HEK293T (cell line): ENCODE measurements around the gene ZNF296.

Experiments
- BHLHE40 ChIP-seq: fragments of 450-650 bp; IDR thresholded peaks from 2 replicates; pipeline ENCODE4 v1.6.1; 2016; ENCODE audit warnings: mild to moderate bottlenecking, moderate library complexity, borderline replicate concordance
- FOXA1 ChIP-seq: fragments of 450-650 bp; IDR thresholded peaks from 2 replicates; pipeline ENCODE4 v1.6.1; 2016; ENCODE audit warnings: mild to moderate bottlenecking
- FOXK2 ChIP-seq: fragments of 450-650 bp; IDR thresholded peaks from 2 replicates; pipeline ENCODE4 v1.6.1; 2016; ENCODE audit warnings: mild to moderate bottlenecking
- FOXM1 ChIP-seq: fragments of 450-650 bp; IDR thresholded peaks from 2 replicates; pipeline ENCODE4 v1.6.1; 2017; ENCODE audit warnings: mild to moderate bottlenecking, borderline replicate concordance
- L3MBTL2 ChIP-seq: fragments of 450-650 bp; conservative IDR thresholded peaks from 2 replicates; pipeline ENCODE4 v1.6.1; 2016; ENCODE audit warnings: mild to moderate bottlenecking
- NFRKB ChIP-seq: fragments of 450-650 bp; IDR thresholded peaks from 2 replicates; pipeline ENCODE4 v1.6.1; 2016; ENCODE audit warnings: mild to moderate bottlenecking, moderate library complexity
- SP1 ChIP-seq: fragments of 450-650 bp; IDR thresholded peaks from 2 replicates; pipeline ENCODE4 v1.6.1; 2017
- SUZ12 ChIP-seq: fragments of 450-650 bp; IDR thresholded peaks from 2 replicates; pipeline ENCODE4 v1.6.1; 2016; ENCODE audit warnings: mild to moderate bottlenecking
- TARDBP ChIP-seq: fragments of 450-650 bp; IDR thresholded peaks from 2 replicates; pipeline ENCODE4 v1.6.1; 2016

DNA sequence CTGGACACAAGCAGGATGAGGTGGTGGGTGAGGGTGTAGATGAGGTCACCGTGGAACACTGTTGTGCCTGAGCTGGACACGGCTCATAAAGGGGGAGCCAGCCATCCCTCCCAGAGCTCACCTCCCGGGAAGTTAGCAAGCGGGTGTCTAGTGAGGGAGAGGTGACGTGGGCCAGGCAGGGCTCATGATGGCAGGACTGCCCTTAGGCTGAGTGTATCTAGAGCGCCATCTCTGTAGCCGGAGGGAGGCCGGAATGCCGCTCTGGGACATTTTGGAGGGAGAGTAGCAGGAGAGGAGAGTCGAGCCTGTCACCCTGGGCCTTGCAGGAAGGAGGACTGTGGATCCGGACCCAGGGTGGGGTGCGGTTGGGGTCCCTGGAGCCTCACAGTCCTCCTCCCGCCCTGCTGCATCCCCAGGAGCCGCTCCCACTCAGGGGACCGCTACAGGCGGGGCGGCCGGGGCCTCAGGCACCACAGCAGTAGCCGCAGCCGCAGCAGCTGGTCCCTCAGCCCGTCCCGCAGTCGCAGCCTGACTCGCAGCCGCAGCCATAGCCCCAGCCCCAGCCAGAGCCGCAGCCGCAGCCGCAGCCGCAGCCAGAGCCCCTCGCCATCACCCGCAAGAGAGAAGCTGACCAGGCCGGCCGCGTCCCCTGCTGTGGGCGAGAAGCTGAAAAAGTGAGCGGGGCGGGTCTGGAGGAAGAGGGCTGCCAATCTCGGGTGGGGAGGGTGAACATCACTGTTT, 9.2 kb downstream of the ZNF296 start:
- TF ChIP-seq FOXK2 = no peak
- TF ChIP-seq BHLHE40 = no peak
- TF ChIP-seq FOXM1 = no peak
- no peak for TF ChIP-seq SUZ12
- TF ChIP-seq SP1 = no peak
- TF ChIP-seq TARDBP = no peak
- TF ChIP-seq NFRKB = no peak
- no peak for TF ChIP-seq L3MBTL2
- no peak for TF ChIP-seq FOXA1
